ENCODE measurements around the gene TMTC1.

The TMTC1 gene

DNA sequence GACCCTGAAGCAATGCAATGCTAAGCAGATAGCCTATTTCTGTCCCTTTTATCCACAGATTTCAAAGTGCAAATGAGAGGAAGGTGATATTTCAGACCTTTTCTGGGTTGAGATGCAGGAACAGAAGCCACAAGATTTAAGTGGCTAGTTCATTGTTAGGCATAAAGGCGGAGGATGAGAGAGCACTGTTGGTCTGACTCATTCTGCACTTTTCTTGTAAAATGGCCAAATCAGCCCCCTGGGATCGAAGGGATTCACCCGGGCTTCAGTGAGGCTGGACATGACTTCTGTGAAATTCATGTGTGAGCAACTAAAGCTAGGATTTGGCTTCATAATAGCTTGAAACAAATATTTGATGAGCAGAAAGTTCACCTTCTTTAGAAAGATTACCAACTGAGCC lies 184.4 kb downstream of the TMTC1 start:
- intact Hi-C loops (cut with DNase I): no loop called here
- no peak for DNase-seq

DNA sequence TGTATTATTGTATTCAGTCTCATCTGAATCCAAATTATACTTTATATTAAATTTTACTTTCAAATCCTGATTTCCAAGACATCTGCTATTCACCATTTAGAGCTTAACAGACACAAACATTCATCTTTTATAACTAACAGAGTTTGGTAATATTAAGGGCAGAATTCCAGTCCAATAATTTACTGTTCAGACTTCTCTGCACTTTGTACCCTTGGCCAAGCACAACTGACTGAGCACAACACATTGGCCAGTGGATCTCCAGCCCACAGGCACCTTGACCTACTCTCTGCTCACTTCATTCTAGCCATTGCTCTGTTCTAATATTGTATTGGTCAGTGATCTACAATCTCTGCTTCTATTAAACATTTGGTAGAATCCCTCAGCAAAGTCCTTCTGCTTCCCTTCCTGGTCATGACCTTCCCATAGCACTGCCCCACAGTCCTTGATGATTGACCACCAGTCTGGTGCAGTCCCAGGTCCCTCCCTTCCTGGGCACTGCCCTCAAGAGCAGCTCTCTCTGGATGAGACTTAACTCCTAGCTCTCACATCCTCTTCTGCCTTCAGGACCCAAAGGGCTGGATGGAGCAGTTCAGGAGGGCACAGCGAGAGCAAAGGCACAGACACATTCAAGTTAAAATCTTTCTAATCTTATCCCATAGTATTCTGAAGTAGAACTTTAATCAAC lies 188.5 kb downstream of the TMTC1 start:
- intact Hi-C loops (cut with DNase I): no loop called here

DNA sequence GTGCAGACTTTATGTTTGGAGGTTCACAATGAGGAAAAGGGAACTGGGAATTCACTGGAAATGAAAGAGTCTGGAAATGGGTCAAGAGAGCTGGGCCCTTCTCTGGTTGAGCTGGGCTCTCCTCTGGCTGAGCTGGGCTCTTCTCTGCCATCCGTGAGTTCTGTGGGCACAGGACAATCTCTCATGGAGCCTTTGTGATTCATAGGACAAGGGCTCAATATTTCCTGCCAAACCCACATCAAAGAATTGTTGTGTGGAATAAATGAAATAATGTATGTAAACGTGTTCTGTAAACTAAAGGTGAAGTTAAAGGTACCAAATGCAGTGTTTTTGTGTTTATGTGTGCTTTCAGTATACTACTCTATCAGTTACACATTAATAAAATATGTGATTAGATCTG lies 190.7 kb downstream of the TMTC1 start:
- intact Hi-C loops (cut with DNase I): no loop called here
- no peak for DNase-seq

More for the DNA sequence above, 188.5 kb downstream of the TMTC1 start:
- DNase-seq: no peak

DNA sequence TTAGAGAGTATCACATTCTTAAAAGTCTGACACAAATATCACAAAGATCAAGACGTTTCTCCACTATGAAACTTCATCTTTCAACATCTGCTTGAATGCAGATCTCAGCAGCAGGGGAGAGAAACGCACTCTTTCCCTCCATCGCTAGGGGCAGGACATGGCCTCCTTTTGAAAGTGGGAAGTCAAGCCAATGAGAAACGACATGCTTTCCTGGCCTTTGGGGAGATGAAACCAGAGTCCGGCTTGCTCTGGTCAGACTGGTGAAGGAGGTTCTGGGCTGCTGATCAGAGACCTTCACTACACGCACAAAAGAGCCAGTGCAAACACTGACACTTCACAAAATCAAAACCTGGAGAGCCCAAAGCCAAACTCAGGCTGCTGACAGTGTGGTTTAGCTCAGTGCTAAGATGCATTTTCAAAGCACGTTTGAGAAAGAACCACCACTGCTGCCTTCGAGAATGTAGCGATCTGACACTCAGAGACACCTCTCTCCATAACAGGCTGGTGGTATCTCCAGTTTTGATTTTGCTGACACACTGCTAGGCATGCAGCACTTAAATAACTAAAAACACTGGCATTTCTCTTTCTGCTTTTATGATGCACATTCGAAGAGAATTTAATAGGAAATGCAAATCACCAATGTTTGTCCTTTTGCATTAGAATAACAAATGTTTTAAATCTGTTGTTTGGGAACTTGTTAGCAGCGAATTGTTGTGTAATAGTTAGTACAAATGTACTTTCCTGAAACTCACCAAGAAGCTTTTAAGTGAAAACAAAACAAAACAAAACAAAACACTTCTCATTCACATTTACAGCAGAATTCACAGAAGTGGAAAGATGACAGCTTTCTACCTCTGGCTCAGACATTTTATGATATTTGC lies 192.4 kb downstream of the TMTC1 start:
- intact Hi-C loops (cut with DNase I): no loop called here
- DNase-seq: no peak

DNA sequence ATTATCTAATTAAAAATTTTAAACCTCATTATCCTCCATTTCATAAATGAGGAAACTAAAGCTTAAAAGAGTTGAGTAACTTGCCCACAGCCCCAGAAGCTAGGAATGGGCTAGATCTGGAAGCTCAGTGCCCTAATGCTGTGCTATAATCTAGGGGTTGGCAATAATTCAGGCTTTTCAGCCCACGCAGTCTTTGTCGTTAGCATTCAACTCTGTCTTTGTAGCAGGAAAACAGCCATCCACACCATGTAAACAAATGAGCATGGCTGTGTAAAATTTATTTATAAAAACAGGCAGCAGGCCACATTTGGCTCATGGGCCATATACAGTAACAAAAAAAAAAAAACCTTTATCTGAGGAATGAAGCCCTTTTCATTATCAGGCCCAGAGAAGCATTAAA lies 193.9 kb downstream of the TMTC1 start:
- no peak for DNase-seq
- intact Hi-C loops (cut with DNase I): no loop called here

DNA sequence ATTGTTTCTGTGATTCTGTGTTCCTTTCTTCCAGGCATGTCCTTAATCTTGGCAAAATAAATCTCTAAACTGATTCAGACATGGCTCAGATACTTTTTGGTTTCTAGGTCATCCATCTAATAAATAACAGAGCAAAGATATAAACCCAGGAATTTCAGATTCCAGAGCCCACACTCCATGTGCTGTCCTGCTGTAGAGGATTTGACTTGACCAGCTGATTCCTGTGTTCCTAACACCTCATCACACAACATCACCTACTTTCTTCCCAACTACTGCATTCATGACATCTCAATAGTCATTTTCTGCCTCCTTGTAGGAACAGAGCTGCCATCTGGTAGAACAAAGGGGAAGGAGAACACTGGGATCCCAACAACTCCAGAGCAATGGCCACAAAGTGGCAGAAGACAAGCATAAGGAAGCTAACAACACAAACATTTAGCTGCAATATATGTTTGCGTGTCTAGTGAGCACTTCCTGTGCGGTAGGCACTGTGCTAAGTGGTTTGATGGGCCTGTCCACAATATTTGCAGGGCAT lies 194.4 kb downstream of the TMTC1 start:
- DNase-seq: no peak
- intact Hi-C loops (cut with DNase I): no loop called here

DNA sequence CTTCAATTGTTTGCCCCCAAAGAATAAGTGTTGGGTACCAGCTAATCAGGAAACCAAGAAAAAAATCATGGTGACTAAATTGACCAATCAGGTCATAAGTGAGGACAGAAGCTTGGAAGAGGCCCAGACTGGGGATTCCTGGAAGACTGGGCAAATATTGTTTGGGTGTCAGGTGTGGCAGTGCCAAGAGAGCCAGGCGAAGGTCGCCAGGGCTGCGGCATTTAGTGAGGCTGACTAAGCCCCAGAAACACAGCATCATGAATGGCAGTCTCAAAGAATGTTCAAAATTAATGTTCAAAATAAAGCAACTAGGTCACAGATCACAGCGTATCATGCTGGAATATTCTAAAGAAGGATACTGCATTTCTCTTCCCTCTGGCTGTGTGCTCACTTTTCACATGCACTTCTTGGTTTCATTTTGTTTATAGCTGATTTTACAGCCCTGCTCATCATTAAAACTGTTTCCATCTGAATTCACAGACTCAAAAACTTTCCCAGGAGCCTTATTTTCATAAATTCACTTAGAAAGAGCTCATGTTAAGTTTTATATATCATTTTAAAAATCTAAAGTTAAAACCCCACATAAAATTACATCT lies 201.0 kb downstream of the TMTC1 start:
- intact Hi-C loops (cut with DNase I): no loop called here
- DNase-seq: peak in 5 of 42 donors; percentile 9 to 65 (median 28)

DNA sequence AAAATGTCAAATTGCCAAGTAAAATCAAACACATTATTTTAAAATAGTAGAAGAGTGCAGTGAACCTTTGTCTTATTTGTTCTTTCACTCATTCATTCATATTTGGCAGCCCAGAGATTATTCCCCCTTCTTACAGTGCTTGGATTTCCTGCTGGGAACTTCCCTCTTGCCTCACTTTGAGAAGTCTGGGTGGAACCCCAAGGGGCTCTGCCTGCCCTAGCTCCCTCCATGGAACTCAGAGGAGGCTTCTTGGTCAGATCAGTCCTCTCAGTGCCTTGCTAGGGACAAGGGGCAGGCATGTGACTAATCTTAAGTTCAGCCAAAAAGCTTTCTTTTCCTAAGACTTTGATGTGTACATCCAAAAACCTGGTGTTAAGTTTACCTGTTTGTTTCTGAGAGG lies 201.6 kb downstream of the TMTC1 start:
- DNase-seq: no peak
- intact Hi-C loops (cut with DNase I): no loop called here

DNA sequence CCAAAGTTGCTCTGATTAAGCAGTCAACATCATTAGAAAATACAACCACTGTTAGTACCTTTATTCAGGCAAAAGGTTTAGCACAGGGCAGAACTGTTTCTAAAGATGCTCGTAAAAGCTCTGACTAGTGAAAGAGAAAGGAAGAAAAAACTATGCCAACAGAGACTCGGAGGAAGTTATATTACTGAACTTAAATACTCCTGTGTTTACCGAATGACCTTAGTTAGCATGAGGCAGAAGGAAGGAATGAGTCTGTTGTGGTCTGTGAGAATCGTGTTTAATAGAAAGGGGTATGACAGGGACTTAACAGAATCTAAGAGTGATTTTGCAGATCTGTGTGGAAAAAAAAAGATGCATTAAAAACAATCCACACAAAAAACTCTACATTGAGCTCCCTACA lies 202.1 kb downstream of the TMTC1 start:
- intact Hi-C loops (cut with DNase I): no loop called here
- no peak for DNase-seq

DNA sequence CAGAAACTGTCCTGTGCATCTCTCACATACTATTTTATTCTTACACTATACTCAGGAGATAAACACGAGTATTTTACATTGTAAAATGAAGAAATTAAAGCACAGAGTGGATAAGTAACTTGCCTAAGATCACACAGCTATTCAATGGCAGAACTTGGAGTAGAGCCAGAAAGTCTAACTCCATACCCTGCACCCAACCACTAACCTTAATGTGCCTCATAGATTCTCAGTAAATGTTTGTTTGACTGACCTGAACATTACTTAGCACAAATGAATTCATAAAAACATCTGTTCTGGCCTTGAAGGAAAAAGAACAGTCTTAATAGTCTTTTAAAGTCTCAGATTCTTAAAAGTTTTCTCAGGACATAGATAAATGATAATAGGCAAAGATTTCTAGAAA lies 202.8 kb downstream of the TMTC1 start:
- intact Hi-C loops (cut with DNase I): no loop called here
- no peak for DNase-seq

DNA sequence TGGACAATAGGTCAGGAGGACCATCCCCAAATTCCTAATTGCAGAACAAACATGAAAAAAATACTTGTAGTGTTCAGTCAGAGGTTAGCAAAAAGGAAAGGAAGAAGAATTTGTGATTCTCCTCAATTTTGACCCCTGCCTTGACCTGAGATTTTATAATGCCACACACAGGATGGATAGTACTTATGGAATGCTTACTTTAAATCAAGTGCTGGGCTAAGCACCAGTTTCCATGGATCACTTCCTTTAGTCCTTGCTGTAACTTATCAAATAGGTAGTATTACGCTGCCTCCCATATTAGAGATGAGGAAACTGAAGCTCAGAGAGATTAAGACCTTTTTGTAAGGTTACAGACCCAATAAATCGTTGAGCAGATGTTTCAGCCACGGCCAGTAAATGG lies 205.0 kb downstream of the TMTC1 start:
- no peak for DNase-seq
- intact Hi-C loops (cut with DNase I): no loop called here

DNA sequence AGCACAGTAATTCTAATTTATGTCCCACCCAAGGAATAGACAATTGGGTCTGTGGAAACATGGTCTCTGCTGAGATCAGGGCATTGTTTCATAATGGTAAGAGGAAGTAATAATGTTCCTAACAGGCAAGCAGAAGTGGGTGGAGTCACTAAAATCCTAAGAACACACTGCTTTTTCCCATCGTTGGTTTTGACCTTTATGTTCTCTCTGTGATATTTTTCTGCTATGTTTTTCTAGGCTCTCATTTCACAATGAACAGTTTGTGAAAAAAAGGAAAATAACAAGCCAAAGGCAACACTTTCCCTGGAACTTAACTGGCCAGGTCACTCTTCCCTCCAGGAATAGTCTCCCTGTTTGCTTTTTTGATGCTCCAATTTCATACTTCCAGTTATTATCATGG lies 205.7 kb downstream of the TMTC1 start:
- intact Hi-C loops (cut with DNase I): no loop called here

DNA sequence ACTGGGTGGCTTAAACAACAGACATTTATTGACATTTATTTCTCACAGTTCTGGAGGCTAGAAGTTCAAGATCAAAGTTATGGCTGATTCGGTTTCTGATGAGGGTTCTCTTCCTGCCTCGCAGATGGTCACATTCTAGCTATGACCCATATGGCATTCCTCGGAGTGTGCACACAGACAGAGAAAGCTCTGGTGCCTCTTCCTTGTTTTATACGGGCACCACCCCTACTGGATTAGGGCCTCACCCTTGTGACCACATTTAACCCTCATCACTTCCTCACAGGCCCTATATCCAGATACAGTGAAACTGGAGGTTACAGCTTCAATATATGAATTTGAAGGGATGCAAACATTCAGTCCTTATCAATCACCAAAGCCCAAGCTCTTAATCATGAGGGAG lies 209.2 kb downstream of the TMTC1 start:
- intact Hi-C loops (cut with DNase I): no loop called here
- no peak for DNase-seq

More for the DNA sequence above, 205.7 kb downstream of the TMTC1 start:
- DNase-seq: no peak

DNA sequence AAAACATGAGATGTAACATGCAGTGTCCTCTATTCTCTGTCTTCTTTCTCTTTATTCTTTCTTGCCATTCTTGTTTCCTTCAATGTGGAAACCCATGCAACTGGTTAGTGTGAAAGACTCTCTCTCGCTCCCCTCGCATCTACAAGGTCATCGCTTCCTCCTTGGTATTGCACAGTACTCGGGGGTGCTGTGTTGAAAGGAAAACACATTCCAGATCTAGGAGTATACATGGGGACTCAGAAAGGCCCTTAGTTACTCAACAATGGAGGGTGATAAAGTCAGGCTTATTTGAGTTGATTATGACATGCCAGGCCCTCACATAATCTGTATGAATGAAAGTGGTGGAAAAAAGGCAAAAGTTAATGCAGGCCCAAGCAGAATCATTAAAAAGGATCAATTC lies 210.8 kb downstream of the TMTC1 start:
- intact Hi-C loops (cut with DNase I): no loop called here
- no peak for DNase-seq

DNA sequence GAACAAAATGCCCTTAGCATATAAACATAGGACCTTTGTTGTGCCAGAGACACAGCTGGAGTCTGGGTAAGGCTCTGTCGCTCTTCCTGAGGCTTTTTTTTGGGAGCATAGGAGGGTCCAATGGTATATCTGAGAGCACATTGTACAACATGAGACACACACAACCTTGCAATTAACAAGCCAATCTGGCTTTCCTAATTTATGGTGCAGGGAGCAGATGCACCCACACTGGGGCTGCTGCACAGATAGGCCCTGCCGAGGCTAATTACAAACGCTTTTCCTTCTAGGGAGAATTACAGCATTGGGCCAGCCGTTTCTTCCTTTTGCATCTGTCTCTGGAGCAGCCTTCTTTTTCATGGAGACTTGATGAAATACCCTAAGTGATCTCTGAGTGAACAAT lies 211.3 kb downstream of the TMTC1 start:
- intact Hi-C loops (cut with DNase I): no loop called here
- DNase-seq: no peak

DNA sequence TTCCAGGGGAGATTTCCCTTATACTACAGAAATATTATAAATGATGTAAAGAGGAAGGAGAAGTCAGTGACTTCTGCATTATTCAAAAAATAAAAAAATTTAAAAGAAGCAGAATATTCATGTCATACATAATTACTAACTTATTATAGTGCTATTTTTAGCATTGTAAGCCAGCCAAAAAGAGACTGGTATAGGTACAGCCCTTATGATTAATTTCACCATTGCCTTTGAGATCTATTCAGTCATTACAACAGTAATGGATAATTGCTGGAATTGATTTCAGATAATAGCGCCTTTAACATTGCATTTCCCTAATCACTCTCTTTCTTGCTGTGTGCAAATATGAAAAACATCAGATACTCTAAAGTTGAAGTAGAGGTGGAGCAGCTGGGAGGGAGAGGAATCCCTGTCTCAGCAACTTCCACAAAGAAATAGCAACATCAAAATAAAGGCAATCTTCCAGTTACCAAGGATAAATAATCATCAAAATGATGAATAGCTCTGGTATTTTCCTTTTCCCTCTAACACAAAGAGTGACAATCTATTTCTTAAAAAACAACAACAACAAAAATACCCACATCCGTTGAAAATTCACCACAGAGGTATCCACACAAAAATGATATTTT lies 214.5 kb downstream of the TMTC1 start:
- DNase-seq: no peak
- intact Hi-C loops (cut with DNase I): no loop called here

DNA sequence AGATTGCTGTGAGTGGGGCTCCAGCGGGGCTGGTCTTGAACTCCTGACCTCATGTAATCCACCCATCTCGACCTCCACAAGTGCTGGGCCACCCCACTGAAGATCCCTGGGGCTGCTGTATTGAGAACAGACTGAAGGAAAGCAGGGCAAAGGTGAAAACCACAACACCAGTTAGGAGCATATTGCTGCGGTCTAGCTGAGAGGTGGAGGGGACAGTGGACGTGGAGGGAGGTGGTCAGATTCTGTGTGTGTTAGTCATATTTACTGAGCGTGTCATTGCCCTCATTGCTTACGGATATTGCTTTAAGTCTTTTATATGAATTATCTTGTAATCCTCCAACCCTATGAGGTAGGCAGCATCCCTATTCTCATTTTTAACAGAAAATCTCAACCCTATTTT lies 217.3 kb downstream of the TMTC1 start:
- intact Hi-C loops (cut with DNase I): no loop called here

DNA sequence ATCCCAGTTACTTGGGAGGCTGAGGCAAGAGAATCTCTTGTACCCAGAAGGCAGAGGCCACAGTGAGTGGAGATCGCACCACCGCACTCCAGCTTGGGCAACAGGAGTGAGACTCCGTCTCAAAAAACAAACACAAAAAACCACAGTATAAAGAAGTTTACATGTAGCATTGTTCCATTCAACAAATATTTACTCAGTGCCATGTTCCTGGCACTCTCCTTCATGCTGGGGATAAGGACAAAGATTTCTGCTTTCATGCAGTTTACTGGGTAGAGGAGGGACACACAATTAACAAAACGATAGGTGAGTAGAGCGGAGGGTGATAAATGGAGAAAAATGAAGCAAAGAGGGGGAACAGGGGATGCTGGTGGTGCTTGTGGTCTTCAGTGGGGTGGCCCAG lies 218.0 kb downstream of the TMTC1 start:
- DNase-seq: no peak
- intact Hi-C loops (cut with DNase I): no loop called here

More for the DNA sequence above, 217.3 kb downstream of the TMTC1 start:
- DNase-seq: no peak

DNA sequence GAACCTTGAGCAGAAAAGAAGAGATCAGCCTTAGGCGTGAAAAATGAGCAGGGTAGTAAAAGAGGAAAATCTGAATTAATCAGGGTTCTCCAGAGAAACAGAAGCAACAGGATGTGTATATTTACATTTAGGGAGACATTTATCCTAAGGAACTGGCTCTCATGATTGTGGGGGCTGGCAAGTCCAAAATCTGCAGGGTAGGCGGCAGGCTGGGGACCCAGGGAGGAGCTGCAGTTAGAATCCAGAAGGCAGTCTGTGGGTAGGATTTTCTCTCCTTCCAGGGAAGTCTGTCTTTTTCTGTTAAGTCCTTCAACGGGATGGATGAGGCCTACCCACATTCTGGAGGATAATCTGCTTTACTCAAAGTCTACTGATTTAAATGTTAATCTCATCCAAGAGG lies 218.8 kb downstream of the TMTC1 start:
- DNase-seq: no peak
- intact Hi-C loops (cut with DNase I): no loop called here

DNA sequence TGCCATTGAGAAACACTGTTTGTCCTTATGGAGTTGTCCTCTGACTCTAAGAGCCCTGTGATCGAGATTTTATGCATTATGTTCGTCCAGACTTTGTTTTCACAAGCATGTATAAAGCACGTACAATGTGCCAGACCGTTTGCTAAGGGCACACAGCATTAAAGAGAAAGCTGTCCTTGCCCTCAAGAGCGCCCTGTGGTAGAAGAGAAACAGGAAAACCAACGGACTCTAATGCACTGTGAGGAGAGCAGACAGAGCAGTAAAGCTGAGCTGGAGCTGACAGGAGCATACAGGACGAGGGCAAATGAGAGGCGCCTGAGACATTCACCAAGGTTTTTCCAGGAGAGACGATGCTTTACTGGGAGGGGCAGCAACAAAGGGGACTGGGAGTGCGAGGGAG lies 220.1 kb downstream of the TMTC1 start:
- intact Hi-C loops (cut with DNase I): no loop called here
- DNase-seq: no peak

Measured in head of caudate nucleus (tissue), 42 donors.